GM12865 (cell line): Measurements from ENCODE around the gene TNIK.

ENCODE experiments used
- DNase-seq: peaks from one replicate; pipeline ENCODE4 v3.0.0; 2010; ENCODE audit warnings: low read depth
- H3K4me3 ChIP-seq: 2 replicates; pipeline ENCODE4 v1.5.1; 2011; ENCODE audit warnings: mild to moderate bottlenecking, low read depth, low read length, control low read depth
- TF ChIP-seq, protein P1 (sequence below): IDR thresholded peaks from 2 replicates; pipeline ENCODE4 v1.5.1; 2011; ENCODE audit warnings: low read length, control low read depth, low read depth, inconsistent platforms; ENCODE audit not compliant: insufficient read depth; ENCODE audit errors: missing control alignments

Gene TNIK

DNA sequence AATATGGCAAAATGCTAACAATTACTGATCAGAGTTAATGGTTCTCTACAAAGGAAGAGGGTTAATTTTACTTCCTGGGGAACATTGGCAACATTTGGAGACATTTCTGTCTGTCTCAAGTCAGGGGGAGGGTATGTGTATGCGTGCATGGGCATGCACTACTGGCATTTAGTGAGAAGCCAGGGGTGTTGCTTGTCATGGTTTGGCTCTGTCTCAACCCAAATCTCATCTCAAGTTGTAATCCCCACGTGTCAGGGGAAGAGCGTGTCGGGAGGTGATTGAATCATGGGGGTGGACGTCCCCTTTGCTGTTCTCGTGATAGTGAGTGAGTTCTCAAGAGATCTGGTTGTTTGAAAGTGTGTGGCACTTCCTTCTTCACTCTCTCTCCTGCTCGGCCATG, 28.3 kb upstream of the TNIK start:
- TF ChIP-seq, protein P1, sequence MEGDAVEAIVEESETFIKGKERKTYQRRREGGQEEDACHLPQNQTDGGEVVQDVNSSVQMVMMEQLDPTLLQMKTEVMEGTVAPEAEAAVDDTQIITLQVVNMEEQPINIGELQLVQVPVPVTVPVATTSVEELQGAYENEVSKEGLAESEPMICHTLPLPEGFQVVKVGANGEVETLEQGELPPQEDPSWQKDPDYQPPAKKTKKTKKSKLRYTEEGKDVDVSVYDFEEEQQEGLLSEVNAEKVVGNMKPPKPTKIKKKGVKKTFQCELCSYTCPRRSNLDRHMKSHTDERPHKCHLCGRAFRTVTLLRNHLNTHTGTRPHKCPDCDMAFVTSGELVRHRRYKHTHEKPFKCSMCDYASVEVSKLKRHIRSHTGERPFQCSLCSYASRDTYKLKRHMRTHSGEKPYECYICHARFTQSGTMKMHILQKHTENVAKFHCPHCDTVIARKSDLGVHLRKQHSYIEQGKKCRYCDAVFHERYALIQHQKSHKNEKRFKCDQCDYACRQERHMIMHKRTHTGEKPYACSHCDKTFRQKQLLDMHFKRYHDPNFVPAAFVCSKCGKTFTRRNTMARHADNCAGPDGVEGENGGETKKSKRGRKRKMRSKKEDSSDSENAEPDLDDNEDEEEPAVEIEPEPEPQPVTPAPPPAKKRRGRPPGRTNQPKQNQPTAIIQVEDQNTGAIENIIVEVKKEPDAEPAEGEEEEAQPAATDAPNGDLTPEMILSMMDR, result no peak
- no peak for DNase-seq
- no peak overlapping the region for H3K4me3 ChIP-seq

DNA sequence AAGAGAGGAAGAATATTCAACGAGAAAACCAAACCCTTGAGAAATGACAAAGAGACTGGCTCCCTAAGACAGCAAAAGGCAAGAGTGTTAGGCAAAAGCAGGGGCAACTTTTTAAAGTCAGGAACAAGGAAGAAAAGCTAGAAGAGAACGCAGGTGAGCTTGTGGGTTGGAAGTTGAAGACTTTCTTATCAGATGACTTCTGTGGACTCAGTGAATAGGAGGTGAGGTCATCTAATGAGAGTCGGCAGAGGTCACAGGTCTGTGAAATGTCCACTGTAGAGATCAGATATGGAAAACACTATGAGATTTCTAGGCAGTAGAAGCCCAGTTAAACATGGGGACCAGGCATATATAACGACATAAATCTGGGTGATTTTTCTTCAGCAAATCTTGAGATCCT, 27.2 kb upstream of the TNIK start:
- TF ChIP-seq, protein P1, result no peak
- no peak for DNase-seq
- no peak overlapping the region for H3K4me3 ChIP-seq

DNA sequence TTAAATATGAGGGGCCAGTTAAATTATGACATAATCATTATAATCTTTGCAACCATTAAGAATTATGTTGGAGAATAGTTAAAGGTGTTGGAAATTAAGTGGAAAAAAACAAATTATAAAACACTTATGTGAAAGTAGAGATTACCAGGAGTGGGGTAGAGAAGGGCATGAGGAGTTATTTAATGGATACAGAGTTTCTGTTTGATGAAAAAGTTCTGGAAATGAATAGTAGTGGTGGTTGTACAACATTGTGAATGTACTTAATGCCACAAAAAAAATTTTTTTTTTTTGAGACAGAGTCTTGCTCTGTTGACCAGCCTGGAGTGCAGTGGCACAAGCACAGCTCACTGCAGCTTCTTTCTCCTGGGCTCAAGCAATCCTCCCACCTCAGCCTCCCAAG, 25.1 kb upstream of the TNIK start:
- no peak for DNase-seq
- no peak overlapping the region for H3K4me3 ChIP-seq
- TF ChIP-seq, protein P1, result no peak

DNA sequence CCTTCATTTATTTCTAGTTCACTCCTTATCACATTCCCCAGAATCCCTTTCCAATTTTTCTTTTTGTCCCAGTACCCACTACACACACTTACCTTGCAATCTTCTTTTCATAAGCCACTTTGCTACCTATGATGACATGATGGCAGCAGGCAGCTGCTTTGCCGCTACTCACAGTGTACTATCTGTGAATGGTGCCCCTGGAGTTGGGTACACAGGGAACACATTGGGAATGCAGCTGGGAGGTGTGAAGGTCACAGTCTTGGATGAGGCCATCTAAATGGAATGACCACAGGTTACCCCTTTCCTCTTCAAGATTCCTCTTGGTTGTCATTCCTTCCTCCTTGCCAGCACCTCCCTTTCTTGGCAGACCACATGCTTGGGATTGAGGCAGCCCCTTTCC, 20.8 kb upstream of the TNIK start:
- H3K4me3 ChIP-seq, result no peak overlapping the region; the same call in 1 of the 2 replicates
- no peak for DNase-seq
- TF ChIP-seq, protein P1, result no peak

DNA sequence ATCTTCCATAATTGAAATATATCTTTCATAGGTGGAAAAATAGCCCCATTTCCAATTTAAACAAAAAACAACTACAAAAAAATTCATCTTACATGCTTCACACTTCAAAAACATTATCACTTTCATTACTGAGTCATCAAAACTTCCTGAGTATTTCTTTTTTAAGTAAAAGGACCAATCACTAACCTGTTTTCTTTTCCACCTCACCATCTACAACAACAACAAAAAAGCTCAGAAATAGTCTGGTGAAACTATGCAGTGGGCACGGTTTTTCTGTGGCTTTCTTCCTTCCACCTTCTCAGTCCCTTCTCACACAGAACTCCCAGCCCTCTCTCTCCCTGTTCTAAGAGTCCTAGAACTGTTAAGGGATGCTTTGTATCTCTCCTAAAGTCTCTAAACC, 20.3 kb upstream of the TNIK start:
- DNase-seq, result peak; percentile 73
- TF ChIP-seq, protein P1, result no peak
- H3K4me3 ChIP-seq, result peak overlapping the region; percentile 35

DNA sequence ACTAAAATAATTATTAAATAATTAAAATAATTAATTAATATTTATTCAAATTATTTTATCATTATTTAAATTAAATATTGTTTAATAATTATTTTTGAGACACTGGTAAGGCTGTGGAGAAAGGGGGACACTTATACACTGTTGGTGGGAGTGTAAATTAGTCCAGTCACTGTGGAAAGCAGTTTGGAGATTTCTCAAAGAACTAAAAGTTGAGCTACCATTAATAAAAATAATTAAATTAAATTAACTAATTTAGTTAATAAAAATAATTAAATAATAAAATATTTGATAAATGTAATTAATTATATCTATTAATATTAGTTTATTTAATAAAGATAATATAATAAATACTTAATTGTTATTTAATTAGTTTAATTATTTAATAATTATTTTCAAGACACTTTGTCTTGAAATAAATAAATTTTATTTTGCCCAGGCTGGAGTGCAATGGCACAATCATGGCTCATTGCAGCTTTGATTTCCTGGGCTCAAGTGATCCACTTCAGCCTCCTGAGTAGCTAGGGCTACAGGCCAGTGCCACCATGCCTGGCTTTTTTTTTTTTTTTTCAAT, 16.4 kb upstream of the TNIK start:
- no peak for DNase-seq
- no peak overlapping the region for H3K4me3 ChIP-seq
- TF ChIP-seq, protein P1, result no peak

DNA sequence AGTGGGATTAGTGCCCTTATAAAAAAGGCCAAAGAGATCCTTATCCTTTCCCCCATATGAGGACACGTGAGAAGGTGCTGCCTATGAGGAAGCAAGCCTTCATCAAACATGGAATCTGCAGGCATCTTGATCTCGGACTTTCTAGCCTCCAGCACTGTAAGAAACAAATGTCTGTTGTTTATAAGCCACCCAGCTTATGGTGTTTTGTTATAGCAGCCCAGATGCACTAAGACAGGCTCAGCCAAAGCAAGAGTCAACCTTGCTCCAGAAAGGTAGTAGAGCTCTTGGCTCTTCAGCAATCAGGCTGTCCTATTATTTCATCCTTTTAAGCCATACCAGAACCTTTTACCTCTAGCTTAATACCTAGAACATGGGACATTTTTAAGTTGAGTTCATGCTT, 12.3 kb upstream of the TNIK start:
- DNase-seq, result no peak
- TF ChIP-seq, protein P1, result no peak
- H3K4me3 ChIP-seq, result no peak overlapping the region
